ENCODE data around the gene COL4A1. TPM values are rescaled to one million over a fixed set of nuclear protein-coding genes. Genes with fewer than 3 reads are reported as not detected.
A peak's percentile ranks its signal among the peaks of the same experiment; 100 is the strongest.

COL4A1 gene
- total RNA-seq, 1 donor from 2014 or later: 178 TPM

- TF ChIP-seq POLR2A (IDR thresholded peaks at IDR 0.05): no peak
- no peak for TF ChIP-seq POLR2AphosphoS5 (IDR thresholded peaks at IDR 0.05; ENCODE audit: insufficient read depth in 1 of 2, low read depth in 1 of 2)
- TF ChIP-seq, protein P1, sequence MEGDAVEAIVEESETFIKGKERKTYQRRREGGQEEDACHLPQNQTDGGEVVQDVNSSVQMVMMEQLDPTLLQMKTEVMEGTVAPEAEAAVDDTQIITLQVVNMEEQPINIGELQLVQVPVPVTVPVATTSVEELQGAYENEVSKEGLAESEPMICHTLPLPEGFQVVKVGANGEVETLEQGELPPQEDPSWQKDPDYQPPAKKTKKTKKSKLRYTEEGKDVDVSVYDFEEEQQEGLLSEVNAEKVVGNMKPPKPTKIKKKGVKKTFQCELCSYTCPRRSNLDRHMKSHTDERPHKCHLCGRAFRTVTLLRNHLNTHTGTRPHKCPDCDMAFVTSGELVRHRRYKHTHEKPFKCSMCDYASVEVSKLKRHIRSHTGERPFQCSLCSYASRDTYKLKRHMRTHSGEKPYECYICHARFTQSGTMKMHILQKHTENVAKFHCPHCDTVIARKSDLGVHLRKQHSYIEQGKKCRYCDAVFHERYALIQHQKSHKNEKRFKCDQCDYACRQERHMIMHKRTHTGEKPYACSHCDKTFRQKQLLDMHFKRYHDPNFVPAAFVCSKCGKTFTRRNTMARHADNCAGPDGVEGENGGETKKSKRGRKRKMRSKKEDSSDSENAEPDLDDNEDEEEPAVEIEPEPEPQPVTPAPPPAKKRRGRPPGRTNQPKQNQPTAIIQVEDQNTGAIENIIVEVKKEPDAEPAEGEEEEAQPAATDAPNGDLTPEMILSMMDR (IDR thresholded peaks at IDR 0.05): no peak
- Histone ChIP-seq H3K9me3 (no peaks in the 10 kb centered on the region), H3K36me3 (no peaks in the 10 kb centered on the region), H3K27ac (no peak overlapping the region), H3K27me3 (no peaks in the 10 kb centered on the region), H3K4me3 (no peak overlapping the region), H3K4me1 (peaks cover 8% of the 10 kb centered on the region)
- DNase-seq (ENCODE audit: extremely low spot score in 2 of 2): peak in 1 of 2 donors; percentile 22
- intact Hi-C loops (cut with DNase I): no loop called here
Observed at GRCh38 chr13:110121422-110122083, 185.4 kb downstream of the COL4A1 start.

- TF ChIP-seq POLR2A (IDR thresholded peaks at IDR 0.05): no peak
- no peak for TF ChIP-seq POLR2AphosphoS5 (IDR thresholded peaks at IDR 0.05; ENCODE audit: insufficient read depth in 1 of 2, low read depth in 1 of 2)
- TF ChIP-seq, protein P1 (IDR thresholded peaks at IDR 0.05): no peak
- H3K9me3 ChIP-seq: no peaks in the 10 kb centered on the region
- intact Hi-C loops (cut with DNase I): no loop called here
Observed at GRCh38 chr13:110119935-110120905, 186.7 kb downstream of the COL4A1 start.

DNA sequence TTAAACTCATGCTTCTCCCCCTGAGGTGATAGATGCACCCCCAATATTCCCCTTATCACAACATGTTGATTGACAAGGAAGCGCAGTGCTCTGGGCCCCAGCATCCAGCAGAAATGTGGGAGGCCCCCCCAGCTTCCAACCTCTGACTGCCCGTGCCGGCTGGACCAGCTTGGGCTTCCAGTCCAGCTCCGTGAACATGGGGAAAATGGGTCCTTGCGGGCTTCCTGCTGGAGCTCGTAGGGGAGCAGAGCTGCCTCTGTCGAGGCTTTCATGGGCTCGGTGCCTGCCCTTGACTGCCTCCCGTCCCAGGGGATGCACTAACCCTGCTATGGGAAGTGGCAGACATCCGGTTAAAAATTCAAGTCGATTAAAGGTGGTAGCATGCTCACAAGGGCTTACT lies 188.9 kb downstream of the COL4A1 start:
- H3K4me1 ChIP-seq: no peaks in the 10 kb centered on the region
- no peaks in the 10 kb centered on the region for H3K27me3 ChIP-seq
- no peak overlapping the region for H3K27ac ChIP-seq
- H3K9me3 ChIP-seq: no peaks in the 10 kb centered on the region
- H3K4me3 ChIP-seq: no peak overlapping the region
- TF ChIP-seq, protein P1 (IDR thresholded peaks at IDR 0.05): no peak
- TF ChIP-seq POLR2AphosphoS5 (IDR thresholded peaks at IDR 0.05; ENCODE audit: insufficient read depth in 1 of 2, low read depth in 1 of 2) (no peak), POLR2A (IDR thresholded peaks at IDR 0.05) (no peak)
- intact Hi-C loops (cut with DNase I): no loop called here
- peak; percentile 34 to 85 for DNase-seq (ENCODE audit: extremely low spot score in 2 of 2)
- no peaks in the 10 kb centered on the region for H3K36me3 ChIP-seq

More at GRCh38 chr13:110119935-110120905, 186.7 kb downstream of the COL4A1 start:
- Histone ChIP-seq H3K27ac (no peak overlapping the region), H3K4me3 (no peak overlapping the region), H3K36me3 (no peaks in the 10 kb centered on the region), H3K4me1 (no peaks in the 10 kb centered on the region), H3K27me3 (no peaks in the 10 kb centered on the region)
- DNase-seq (ENCODE audit: extremely low spot score in 2 of 2): peak; percentile 55 to 74

GRCh38 chr13:110116072-110116487 lies 190.9 kb downstream of the COL4A1 start:
- intact Hi-C loops (cut with DNase I): no loop called here

More at GRCh38 chr13:110116072-110116487, 190.9 kb downstream of the COL4A1 start:
- Histone ChIP-seq H3K4me3 (no peak overlapping the region), H3K27ac (no peak overlapping the region), H3K4me1 (no peaks in the 10 kb centered on the region), H3K9me3 (no peaks in the 10 kb centered on the region), H3K36me3 (no peaks in the 10 kb centered on the region), H3K27me3 (no peaks in the 10 kb centered on the region)
- TF ChIP-seq POLR2AphosphoS5 (IDR thresholded peaks at IDR 0.05; ENCODE audit: insufficient read depth in 1 of 2, low read depth in 1 of 2) (no peak), POLR2A (IDR thresholded peaks at IDR 0.05) (no peak)
- TF ChIP-seq, protein P1 (IDR thresholded peaks at IDR 0.05): peak in 1 of 3 experiments; percentile 39
- DNase-seq (ENCODE audit: extremely low spot score in 2 of 2): no peak

Measured in vagina (tissue), 2 donors.